ENCODE measurements around the gene RECK. TPM values are rescaled to one million over a fixed set of nuclear protein-coding genes. Genes with fewer than 3 reads are reported as not detected.

Gene RECK
- total RNA-seq, 4 donors from 2014 or later: 14.3 to 37.7 (median 30.7) TPM

DNA sequence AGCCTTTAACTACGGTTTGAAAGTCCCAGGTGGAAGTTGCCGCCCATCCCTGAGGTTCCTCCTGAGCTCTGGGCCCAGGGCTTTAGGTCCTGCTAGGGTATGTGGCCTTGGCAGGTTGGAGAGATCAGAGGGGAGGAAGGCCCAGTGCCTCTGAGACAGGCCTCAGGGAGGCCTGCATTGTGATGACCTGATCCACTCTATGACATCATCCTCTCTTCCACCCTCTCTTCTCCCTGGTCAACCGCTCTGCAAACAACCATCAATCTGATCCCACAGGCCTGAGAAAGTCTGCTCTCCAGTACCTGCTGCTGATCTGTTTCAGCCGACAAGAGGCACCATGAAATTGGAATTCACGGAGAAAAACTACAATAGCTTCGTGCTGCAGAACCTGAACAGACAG is 132.5 kb downstream of the RECK start, which contains the start of gene CCIN:
CCIN (plus strand) TSS at position 223 of the 400 bp plus-strand sequence; CDS start at position 338, 115 bp downstream.
- H3K27ac ChIP-seq: no peak within 1 kb of the TSS
- no peaks in the 10 kb centered on the region for H3K27me3 ChIP-seq
- H3K36me3 ChIP-seq: no peaks in the 10 kb centered on the region
- H3K4me1 ChIP-seq: peaks cover 0 to 6% of the 10 kb centered on the region in 2 donors
- no peak for TF ChIP-seq POLR2A (IDR thresholded peaks at IDR 0.05)
- TF ChIP-seq, protein P1, sequence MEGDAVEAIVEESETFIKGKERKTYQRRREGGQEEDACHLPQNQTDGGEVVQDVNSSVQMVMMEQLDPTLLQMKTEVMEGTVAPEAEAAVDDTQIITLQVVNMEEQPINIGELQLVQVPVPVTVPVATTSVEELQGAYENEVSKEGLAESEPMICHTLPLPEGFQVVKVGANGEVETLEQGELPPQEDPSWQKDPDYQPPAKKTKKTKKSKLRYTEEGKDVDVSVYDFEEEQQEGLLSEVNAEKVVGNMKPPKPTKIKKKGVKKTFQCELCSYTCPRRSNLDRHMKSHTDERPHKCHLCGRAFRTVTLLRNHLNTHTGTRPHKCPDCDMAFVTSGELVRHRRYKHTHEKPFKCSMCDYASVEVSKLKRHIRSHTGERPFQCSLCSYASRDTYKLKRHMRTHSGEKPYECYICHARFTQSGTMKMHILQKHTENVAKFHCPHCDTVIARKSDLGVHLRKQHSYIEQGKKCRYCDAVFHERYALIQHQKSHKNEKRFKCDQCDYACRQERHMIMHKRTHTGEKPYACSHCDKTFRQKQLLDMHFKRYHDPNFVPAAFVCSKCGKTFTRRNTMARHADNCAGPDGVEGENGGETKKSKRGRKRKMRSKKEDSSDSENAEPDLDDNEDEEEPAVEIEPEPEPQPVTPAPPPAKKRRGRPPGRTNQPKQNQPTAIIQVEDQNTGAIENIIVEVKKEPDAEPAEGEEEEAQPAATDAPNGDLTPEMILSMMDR (IDR thresholded peaks at IDR 0.05): no peak
- no peak for DNase-seq
- H3K4me3 ChIP-seq: no peak within 1 kb of the TSS
- intact Hi-C loops (cut with DNase I; ENCODE audit: low total_unique reads): loop anchor here (10.0 kb wide), 1 partner anchor 64 kb away; no protein-coding TSS in a partner anchor
- no peaks in the 10 kb centered on the region for H3K9me3 ChIP-seq

DNA sequence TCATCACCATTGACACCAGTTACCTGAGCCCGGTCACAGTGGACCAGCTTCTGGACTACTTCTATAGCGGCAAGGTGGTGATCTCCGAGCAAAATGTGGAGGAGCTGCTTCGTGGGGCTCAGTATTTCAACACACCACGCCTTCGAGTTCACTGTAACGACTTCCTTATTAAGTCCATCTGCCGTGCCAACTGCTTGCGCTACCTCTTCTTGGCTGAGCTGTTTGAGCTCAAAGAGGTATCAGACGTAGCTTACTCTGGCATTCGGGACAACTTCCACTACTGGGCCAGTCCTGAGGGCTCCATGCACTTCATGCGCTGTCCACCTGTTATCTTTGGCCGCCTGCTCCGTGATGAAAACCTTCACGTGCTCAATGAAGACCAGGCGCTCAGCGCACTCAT is 133.0 kb downstream of the RECK start:
- Histone ChIP-seq H3K4me3 (no peak overlapping the region), H3K9me3 (no peaks in the 10 kb centered on the region), H3K36me3 (no peaks in the 10 kb centered on the region), H3K4me1 (peaks cover 0 to 6% of the 10 kb centered on the region in 2 donors), H3K27ac (no peak overlapping the region), H3K27me3 (no peaks in the 10 kb centered on the region)
- no peak for TF ChIP-seq POLR2A (IDR thresholded peaks at IDR 0.05)
- TF ChIP-seq, protein P1 (IDR thresholded peaks at IDR 0.05): no peak
- intact Hi-C loops (cut with DNase I; ENCODE audit: low total_unique reads): loop anchor here (10.0 kb wide), 1 partner anchor 65 kb away; no protein-coding TSS in a partner anchor
- DNase-seq: no peak

DNA sequence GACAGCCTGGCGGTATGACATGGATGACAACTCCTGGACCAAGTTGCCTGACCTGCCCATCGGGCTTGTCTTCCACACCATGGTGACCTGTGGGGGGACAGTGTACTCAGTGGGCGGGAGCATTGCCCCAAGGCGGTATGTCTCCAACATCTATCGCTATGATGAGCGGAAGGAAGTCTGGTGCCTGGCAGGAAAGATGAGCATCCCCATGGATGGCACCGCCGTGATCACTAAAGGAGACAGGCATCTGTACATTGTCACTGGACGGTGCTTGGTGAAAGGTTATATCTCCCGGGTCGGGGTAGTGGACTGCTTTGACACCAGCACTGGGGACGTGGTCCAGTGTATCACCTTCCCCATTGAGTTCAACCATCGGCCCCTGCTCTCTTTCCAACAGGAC is 133.8 kb downstream of the RECK start:
- Histone ChIP-seq H3K4me1 (no peaks in the 10 kb centered on the region), H3K9me3 (no peaks in the 10 kb centered on the region), H3K36me3 (no peaks in the 10 kb centered on the region), H3K4me3 (no peak overlapping the region), H3K27me3 (no peaks in the 10 kb centered on the region), H3K27ac (no peak overlapping the region)
- intact Hi-C loops (cut with DNase I; ENCODE audit: low total_unique reads): no loop called here
- TF ChIP-seq, protein P1 (IDR thresholded peaks at IDR 0.05): no peak
- TF ChIP-seq POLR2A (IDR thresholded peaks at IDR 0.05): no peak
- no peak for DNase-seq

DNA sequence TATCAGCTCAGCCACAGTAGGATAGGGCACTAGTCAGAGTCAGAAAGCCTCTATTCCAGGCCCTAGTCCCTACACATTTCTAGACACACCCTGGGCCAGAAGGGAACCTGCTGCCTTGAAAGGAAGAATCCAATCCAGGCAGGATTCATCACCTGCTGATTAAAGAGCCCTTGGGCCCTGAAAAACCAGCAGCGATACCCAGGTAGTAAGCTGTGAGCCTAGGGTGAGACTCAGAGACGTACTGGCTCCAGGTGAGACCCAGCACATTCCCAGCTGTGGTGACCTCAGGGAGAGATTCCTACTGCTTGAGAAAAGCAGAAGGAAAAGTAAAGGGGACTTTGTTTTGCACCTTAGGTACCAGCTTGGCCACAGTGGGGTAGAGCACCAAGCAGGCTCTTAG is 137.1 kb downstream of the RECK start:
- Histone ChIP-seq H3K9me3 (no peaks in the 10 kb centered on the region), H3K4me3 (no peak overlapping the region), H3K36me3 (no peaks in the 10 kb centered on the region), H3K4me1 (no peaks in the 10 kb centered on the region), H3K27me3 (no peaks in the 10 kb centered on the region), H3K27ac (no peak overlapping the region)
- intact Hi-C loops (cut with DNase I; ENCODE audit: low total_unique reads): no loop called here
- TF ChIP-seq, protein P1 (IDR thresholded peaks at IDR 0.05): no peak
- TF ChIP-seq POLR2A (IDR thresholded peaks at IDR 0.05): no peak
- DNase-seq: no peak

Small RNAs within 50 kb of the gene (small RNA-seq; reads per million reads assigned to genes)
- not detected for gene RF02275

Other genes with a start within 250 kb of the RECK start
- gene NPR2, start 245.3 kb upstream of the RECK start, total RNA-seq: 10 to 100 TPM in 3 of 4 donors, 1 to 10 TPM in 1; 3.8 to 70.4 (median 31.7) TPM
- 1 to 10 TPM in 2 of 4 donors, under 1 TPM in 1, not detected in 1; 0.26 to 6.0 (median 4.0) TPM for gene SPAG8, start 224.7 kb upstream of the RECK start, total RNA-seq
- gene HINT2, start 221.9 kb upstream of the RECK start, total RNA-seq: 10 to 100 TPM in 3 of 4 donors, not detected in 1; 11.3 to 38.2 (median 31.5) TPM
- not detected for gene FAM221B, start 208.2 kb upstream of the RECK start, total RNA-seq
- 10 to 100 TPM in 3 of 4 donors, 1 to 10 TPM in 1; 6.7 to 43.3 (median 14.6) TPM for gene TMEM8B, start 207.7 kb upstream of the RECK start, total RNA-seq
- gene OR13J1, start 166.5 kb upstream of the RECK start, total RNA-seq: not detected
- 10 to 100 TPM in 1 of 4 donors, 1 to 10 TPM in 1, under 1 TPM in 1, not detected in 1; 0.59 to 10.1 (median 1.4) TPM for gene HRCT1, start 130.7 kb upstream of the RECK start, total RNA-seq
- 10 to 100 TPM in 1 of 4 donors, 1 to 10 TPM in 1, under 1 TPM in 2; 0.29 to 11.7 (median 2.3) TPM for gene SPAAR, start 127.4 kb upstream of the RECK start, total RNA-seq
- gene OR2S2, start 78.8 kb upstream of the RECK start, total RNA-seq: not detected
- 100 to 1,000 TPM in 1 of 4 donors, 10 to 100 TPM in 3; 25.6 to 109 (median 60.8) TPM for gene GLIPR2, start 99.8 kb downstream of the RECK start, total RNA-seq
- 1 to 10 TPM in 2 of 4 donors, under 1 TPM in 2; 0.26 to 1.6 (median 0.99) TPM for gene CCIN, start 132.5 kb downstream of the RECK start, total RNA-seq
- gene CLTA, start 154.0 kb downstream of the RECK start, total RNA-seq: 100 to 1,000 TPM; 111 to 191 (median 141) TPM
- 10 to 100 TPM; 10.3 to 42.2 (median 30.0) TPM for gene GNE, start 221.5 kb downstream of the RECK start, total RNA-seq

Measured in uterus (tissue), 4 donors.